ENCODE results near the gene RAPH1. TPM values are rescaled to one million over a fixed set of nuclear protein-coding genes. Genes with fewer than 3 reads are reported as not detected.
A peak's percentile ranks its signal among the peaks of the same experiment; 100 is the strongest.

RAPH1 gene
- polyA plus RNA-seq, 1 donor (not counting 4 experiments of a cell fraction or from before 2014, with no cell fraction given) = 2.9 TPM

DNA sequence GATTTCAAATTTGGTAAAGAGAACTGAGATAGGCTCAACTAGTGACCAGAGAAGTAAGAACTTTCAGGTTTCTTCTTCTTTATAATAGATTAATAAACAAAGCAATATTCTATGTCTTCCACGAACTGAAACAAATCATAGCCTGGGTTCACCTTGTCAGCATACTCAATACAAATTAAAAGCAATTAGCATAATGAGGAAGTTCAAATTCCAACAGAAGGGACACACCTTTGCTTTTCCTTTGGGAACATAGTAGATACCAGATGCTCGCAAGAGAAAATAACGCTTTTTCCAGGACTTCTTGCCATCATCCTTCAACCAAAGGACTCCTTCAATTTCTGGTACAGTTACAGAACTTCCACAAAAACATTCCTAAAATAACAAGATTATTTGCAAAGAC, 79.9 kb downstream of the RAPH1 start:
- DNase-seq (ENCODE audit: low read depth, low spot score) (no peak), FAIRE-seq (no peak)
- TF ChIP-seq, protein P1, sequence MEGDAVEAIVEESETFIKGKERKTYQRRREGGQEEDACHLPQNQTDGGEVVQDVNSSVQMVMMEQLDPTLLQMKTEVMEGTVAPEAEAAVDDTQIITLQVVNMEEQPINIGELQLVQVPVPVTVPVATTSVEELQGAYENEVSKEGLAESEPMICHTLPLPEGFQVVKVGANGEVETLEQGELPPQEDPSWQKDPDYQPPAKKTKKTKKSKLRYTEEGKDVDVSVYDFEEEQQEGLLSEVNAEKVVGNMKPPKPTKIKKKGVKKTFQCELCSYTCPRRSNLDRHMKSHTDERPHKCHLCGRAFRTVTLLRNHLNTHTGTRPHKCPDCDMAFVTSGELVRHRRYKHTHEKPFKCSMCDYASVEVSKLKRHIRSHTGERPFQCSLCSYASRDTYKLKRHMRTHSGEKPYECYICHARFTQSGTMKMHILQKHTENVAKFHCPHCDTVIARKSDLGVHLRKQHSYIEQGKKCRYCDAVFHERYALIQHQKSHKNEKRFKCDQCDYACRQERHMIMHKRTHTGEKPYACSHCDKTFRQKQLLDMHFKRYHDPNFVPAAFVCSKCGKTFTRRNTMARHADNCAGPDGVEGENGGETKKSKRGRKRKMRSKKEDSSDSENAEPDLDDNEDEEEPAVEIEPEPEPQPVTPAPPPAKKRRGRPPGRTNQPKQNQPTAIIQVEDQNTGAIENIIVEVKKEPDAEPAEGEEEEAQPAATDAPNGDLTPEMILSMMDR (optimal IDR thresholded peaks at IDR 0.05 in 1 of 3, IDR thresholded peaks at IDR 0.05 in 1 of 3, conservative IDR thresholded peaks at IDR 0.05 in 1 of 3; ENCODE audit: extremely low read depth in 1 of 3, insufficient read depth in 2 of 3, low read length in 3 of 3) = no peak
- TF ChIP-seq EZH2 (IDR thresholded peaks at IDR 0.05; ENCODE audit: low read length) = no peak
- Histone ChIP-seq H3K9me1 (ENCODE audit: control insufficient read depth, extremely low read depth, insufficient read depth, low read length) (no peaks in the 10 kb centered on the region), H3K4me1 (ENCODE audit: control insufficient read depth, extremely low read depth, insufficient read depth, low read length) (peaks cover 7% of the 10 kb centered on the region), H3K9me3 (ENCODE audit: control insufficient read depth, low read depth, low read length) (no peaks in the 10 kb centered on the region), H3K9ac (ENCODE audit: control insufficient read depth, extremely low read depth, insufficient read depth, low read length) (no peak overlapping the region), H3K27ac (ENCODE audit: control insufficient read depth, insufficient read depth, low read length) (no peak overlapping the region), H3K27me3 (ENCODE audit: control insufficient read depth, extremely low read depth, insufficient read depth, low read length) (no peaks in the 10 kb centered on the region), H3K4me2 (ENCODE audit: control insufficient read depth, extremely low read depth, insufficient read depth, low read depth, low read length) (no peak overlapping the region), H3K4me3 (ENCODE audit: control insufficient read depth in 2 of 3, extremely low read depth in 1 of 3, insufficient read depth in 2 of 3, low read depth in 1 of 3, low read length in 3 of 3) (no peak overlapping the region), H4K20me1 (ENCODE audit: control insufficient read depth, extremely low read depth, insufficient read depth, low read length) (no peaks in the 10 kb centered on the region), H3K36me3 (ENCODE audit: control insufficient read depth in 2 of 2, extremely low read depth in 1 of 2, insufficient read depth in 2 of 2, low read length in 2 of 2) (no peaks in the 10 kb centered on the region), H2AFZ (ENCODE audit: control insufficient read depth, low read length) (no peak overlapping the region), H3K79me2 (ENCODE audit: control insufficient read depth, insufficient read depth, low read length) (no peaks in the 10 kb centered on the region)
- dilution Hi-C loops (cut with MboI; ENCODE audit: extremely low pct_ligation_motif_present, low sequenced_read_pairs) = no loop called here

DNA sequence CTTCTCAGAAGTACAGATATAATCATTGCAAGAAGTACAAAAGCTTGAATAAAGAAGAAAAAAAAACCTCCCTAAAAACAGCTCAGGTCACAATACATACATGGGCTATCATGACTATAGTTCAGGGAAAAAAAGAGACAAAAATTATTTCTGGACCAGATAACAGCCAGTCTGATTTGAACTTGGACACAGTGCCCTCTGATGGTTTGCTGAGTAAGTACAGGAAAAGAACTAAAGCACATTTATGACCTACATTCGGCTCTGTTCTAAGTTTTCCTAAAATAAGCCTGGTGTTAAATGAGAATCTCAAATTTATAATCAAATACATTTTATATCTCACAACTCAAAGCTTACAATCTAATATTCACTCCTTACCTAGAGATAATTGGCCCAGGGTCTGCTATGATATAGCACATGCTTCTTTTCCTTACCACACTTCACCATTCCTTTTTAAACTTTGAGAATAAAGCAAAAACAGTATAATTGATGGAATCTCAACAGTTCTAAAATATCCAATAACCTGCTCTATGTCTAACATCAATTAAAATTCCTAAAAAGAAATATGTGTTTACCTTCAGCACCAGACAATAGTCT, 81.1 kb downstream of the RAPH1 start:
- H3K79me2 ChIP-seq (ENCODE audit: control insufficient read depth, insufficient read depth, low read length) = no peaks in the 10 kb centered on the region
- no peaks in the 10 kb centered on the region for H3K27me3 ChIP-seq (ENCODE audit: control insufficient read depth, extremely low read depth, insufficient read depth, low read length)
- no peak overlapping the region for H3K4me3 ChIP-seq (ENCODE audit: control insufficient read depth in 2 of 3, extremely low read depth in 1 of 3, insufficient read depth in 2 of 3, low read depth in 1 of 3, low read length in 3 of 3)
- H3K9ac ChIP-seq (ENCODE audit: control insufficient read depth, extremely low read depth, insufficient read depth, low read length) = no peak overlapping the region
- H2AFZ ChIP-seq (ENCODE audit: control insufficient read depth, low read length) = no peak overlapping the region
- H3K4me2 ChIP-seq (ENCODE audit: control insufficient read depth, extremely low read depth, insufficient read depth, low read depth, low read length) = no peak overlapping the region
- dilution Hi-C loops (cut with MboI; ENCODE audit: extremely low pct_ligation_motif_present, low sequenced_read_pairs) = no loop called here
- FAIRE-seq (peak; percentile 85), DNase-seq (ENCODE audit: low read depth, low spot score) (no peak)
- H3K4me1 ChIP-seq (ENCODE audit: control insufficient read depth, extremely low read depth, insufficient read depth, low read length) = peaks cover 7% of the 10 kb centered on the region
- H3K36me3 ChIP-seq (ENCODE audit: control insufficient read depth in 2 of 2, extremely low read depth in 1 of 2, insufficient read depth in 2 of 2, low read length in 2 of 2) = no peaks in the 10 kb centered on the region
- H4K20me1 ChIP-seq (ENCODE audit: control insufficient read depth, extremely low read depth, insufficient read depth, low read length) = no peaks in the 10 kb centered on the region
- H3K27ac ChIP-seq (ENCODE audit: control insufficient read depth, insufficient read depth, low read length) = no peak overlapping the region
- TF ChIP-seq EZH2 (IDR thresholded peaks at IDR 0.05; ENCODE audit: low read length) = no peak
- TF ChIP-seq, protein P1 (optimal IDR thresholded peaks at IDR 0.05 in 1 of 3, IDR thresholded peaks at IDR 0.05 in 1 of 3, conservative IDR thresholded peaks at IDR 0.05 in 1 of 3; ENCODE audit: extremely low read depth in 1 of 3, insufficient read depth in 2 of 3, low read length in 3 of 3) = peak; percentile 41 to 74 (median 52)
- H3K9me3 ChIP-seq (ENCODE audit: control insufficient read depth, low read depth, low read length) = no peaks in the 10 kb centered on the region
- H3K9me1 ChIP-seq (ENCODE audit: control insufficient read depth, extremely low read depth, insufficient read depth, low read length) = no peaks in the 10 kb centered on the region
